GM21723 (cell line): ENCODE results near the gene DESI2.

Experiments
- ATAC-seq: cut with Tn5 transposase; IDR thresholded peaks from one replicate; pipeline ENCODE4 v1.9.1; 2021; ENCODE audit warnings: mild to moderate bottlenecking, moderate library complexity; ENCODE audit not compliant: unreplicated experiment

DESI2 gene

DNA sequence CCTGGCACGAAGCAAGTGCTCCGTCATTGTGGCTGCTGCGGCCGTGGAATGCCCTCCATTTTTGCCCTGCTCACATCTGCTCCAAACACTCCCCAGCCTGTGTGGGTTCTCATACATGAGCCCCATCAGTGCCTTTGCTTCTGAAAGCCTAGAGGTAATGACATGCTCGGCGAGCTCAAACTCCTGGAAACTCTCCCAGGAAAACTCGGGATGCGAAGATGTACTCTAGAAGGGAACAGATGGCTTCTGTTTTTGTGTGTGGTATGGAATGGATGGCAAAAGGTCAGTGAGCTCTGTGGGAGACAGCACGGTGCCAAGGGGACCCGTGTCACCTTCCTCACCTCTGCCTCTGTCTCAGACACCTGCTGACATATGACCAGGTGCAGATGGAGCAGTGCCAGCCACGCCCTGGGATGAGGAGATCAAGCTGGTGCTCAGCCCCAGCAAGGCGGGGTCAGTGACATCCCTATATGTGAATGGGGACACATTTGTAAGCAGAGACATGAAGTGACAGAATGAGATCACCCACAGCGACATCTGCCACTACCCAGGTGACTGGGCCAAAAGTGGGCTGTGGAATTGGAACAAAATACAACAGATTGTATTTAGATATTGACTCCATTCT is 98.5 kb downstream of the DESI2 start:
- no peak for ATAC-seq

DNA sequence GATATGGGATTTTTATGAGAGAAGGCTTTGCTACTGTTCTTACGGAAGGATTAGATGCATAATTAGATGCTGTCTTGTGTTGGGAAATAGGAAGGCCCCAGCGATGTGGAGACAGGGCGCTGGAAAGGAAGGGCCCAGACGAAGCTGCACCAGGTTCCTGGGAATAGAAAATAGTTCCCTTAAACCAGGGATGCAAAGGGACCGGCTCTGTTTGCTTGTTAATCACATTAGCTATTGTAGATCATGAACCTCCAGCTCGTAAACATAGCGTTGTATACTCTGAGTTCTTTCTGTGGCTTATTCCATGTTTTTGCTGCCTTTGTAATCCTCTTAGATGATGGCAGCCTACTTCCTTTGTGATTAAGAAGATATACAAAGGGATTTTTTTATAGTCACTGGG is 102.7 kb downstream of the DESI2 start:
- no peak for ATAC-seq

DNA sequence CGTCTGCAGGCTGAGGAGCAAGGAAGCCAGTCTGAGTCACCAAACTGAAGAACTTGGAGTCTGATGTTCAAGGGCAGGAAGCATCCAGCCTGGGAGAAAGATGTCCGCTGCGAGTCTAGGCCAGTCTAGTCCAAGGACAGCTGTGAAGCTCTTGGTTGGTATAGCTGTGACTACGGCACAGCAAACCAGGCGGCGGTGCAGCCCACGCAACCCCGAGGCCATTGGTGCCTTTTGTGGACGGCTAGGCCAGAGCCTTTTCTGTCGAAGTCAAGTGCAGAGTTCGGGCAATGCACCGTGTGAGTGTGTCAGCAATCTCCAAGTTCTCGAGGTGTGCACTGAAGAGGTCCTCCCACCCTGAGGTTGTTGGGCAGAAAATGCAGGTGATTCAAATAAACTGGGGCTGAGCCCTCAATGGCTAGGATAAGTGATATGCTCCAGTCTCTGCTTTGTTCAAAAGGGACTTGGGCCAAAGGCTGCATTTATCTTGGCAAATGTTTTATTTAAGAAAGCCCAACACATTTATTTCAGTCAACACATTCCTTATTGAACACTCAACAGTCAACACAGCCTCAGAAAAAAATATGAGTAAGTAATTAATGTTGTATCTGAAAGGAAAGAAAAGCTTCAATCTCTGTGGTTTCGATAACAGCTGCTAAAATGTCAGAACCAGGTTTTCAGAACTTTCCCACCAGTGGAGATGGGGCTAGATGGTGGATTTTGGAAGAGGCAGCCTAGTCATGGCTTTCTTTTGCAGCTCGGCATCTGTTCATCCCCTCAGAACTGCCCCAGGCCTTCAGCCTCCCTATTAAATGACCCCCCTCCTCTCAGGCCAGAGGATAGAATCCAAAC is 104.4 kb downstream of the DESI2 start:
- no peak for ATAC-seq
